ENCODE measurements around the gene SLC26A2.
"Not testable (repeated sequence)": the region's sequence is repeated elsewhere in the genome, so short reads cannot be mapped to it uniquely, and the experiment has no call there.

Gene SLC26A2

GRCh38 chr5:149942741-149943169 lies 17.8 kb upstream of the SLC26A2 start:
- not testable (repeated sequence) for H3K4me2 ChIP-seq (ENCODE audit: low read length, poor library complexity, severe bottlenecking); H2AFZ ChIP-seq (ENCODE audit: low read depth, low read length); H3K4me1 ChIP-seq (ENCODE audit: control insufficient read depth, insufficient read depth, low read depth, low read length); H4K8ac ChIP-seq (ENCODE audit: low read length); H2BK12ac ChIP-seq (ENCODE audit: low read length in 2 of 2); H3K4ac ChIP-seq (ENCODE audit: low read depth in 1 of 2, low read length in 2 of 2); H3K18ac ChIP-seq (ENCODE audit: low read depth in 1 of 2, low read length in 2 of 2); H2BK5ac ChIP-seq (ENCODE audit: low read depth, low read length, poor library complexity, severe bottlenecking); H3K9ac ChIP-seq (ENCODE audit: low read length); H3K23ac ChIP-seq (ENCODE audit: low read length in 2 of 2); H3K9me3 ChIP-seq (ENCODE audit: control insufficient read depth, low read length); H2AK5ac ChIP-seq (ENCODE audit: low read length, severe bottlenecking); H3K27ac ChIP-seq (ENCODE audit: low read length, poor library complexity, severe bottlenecking); H3K79me1 ChIP-seq (replicated peaks; ENCODE audit: low read length, poor library complexity, severe bottlenecking); H2BK15ac ChIP-seq (ENCODE audit: low read depth, poor library complexity, severe bottlenecking); H4K91ac ChIP-seq (ENCODE audit: low read length); H2BK120ac ChIP-seq (ENCODE audit: low read depth, low read length); H3K14ac ChIP-seq (ENCODE audit: low read length in 2 of 2); H3K36me3 ChIP-seq (ENCODE audit: control insufficient read depth in 1 of 2, insufficient read depth in 2 of 2, low read depth in 1 of 2, low read length in 2 of 2); H3K4me3 ChIP-seq (ENCODE audit: insufficient read depth in 1 of 2, low read depth in 1 of 2, low read length in 2 of 2); DNase-seq
- WGBS, result 68% methylated on average over 4 of the region's 4 CpGs
- peaks cover 0 to 29% of the 10 kb centered on the region in 2 experiments for H3K27me3 ChIP-seq (ENCODE audit: control insufficient read depth in 1 of 2, insufficient read depth in 1 of 2, low read length in 2 of 2)

- H3K27ac ChIP-seq (ENCODE audit: low read length, poor library complexity, severe bottlenecking); H3K14ac ChIP-seq (ENCODE audit: low read length in 2 of 2); H3K36me3 ChIP-seq (ENCODE audit: control insufficient read depth in 1 of 2, insufficient read depth in 2 of 2, low read depth in 1 of 2, low read length in 2 of 2); H3K23ac ChIP-seq (ENCODE audit: low read length in 2 of 2); H2AFZ ChIP-seq (ENCODE audit: low read depth, low read length); H2BK5ac ChIP-seq (ENCODE audit: low read depth, low read length, poor library complexity, severe bottlenecking); H3K18ac ChIP-seq (ENCODE audit: low read depth in 1 of 2, low read length in 2 of 2); H2BK120ac ChIP-seq (ENCODE audit: low read depth, low read length); H3K4me1 ChIP-seq (ENCODE audit: control insufficient read depth, insufficient read depth, low read depth, low read length); H2BK15ac ChIP-seq (ENCODE audit: low read depth, poor library complexity, severe bottlenecking); H3K79me1 ChIP-seq (replicated peaks; ENCODE audit: low read length, poor library complexity, severe bottlenecking); H3K9me3 ChIP-seq (ENCODE audit: control insufficient read depth, low read length); H2AK5ac ChIP-seq (ENCODE audit: low read length, severe bottlenecking); H3K9ac ChIP-seq (ENCODE audit: low read length); H3K4me3 ChIP-seq (ENCODE audit: insufficient read depth in 1 of 2, low read depth in 1 of 2, low read length in 2 of 2); DNase-seq; H3K4ac ChIP-seq (ENCODE audit: low read depth in 1 of 2, low read length in 2 of 2); H2BK12ac ChIP-seq (ENCODE audit: low read length in 2 of 2); H3K4me2 ChIP-seq (ENCODE audit: low read length, poor library complexity, severe bottlenecking): not testable (repeated sequence)
- 92% methylated on average over 5 of the region's 6 CpGs for WGBS
- Histone ChIP-seq H4K91ac (ENCODE audit: low read length) (peak overlapping the region; percentile 45), H4K8ac (ENCODE audit: low read length) (peak overlapping the region; percentile 9), H3K27me3 (ENCODE audit: control insufficient read depth in 1 of 2, insufficient read depth in 1 of 2, low read length in 2 of 2) (peaks cover 0 to 34% of the 10 kb centered on the region in 2 experiments)
Observed at GRCh38 chr5:149943177-149943949, 17.2 kb upstream of the SLC26A2 start.

- Histone ChIP-seq H4K91ac (ENCODE audit: low read length) (no peak within 1 kb of the TSS), H3K79me1 (replicated peaks; ENCODE audit: low read length, poor library complexity, severe bottlenecking) (no peaks in the 10 kb centered on the region), H3K9me3 (ENCODE audit: control insufficient read depth, low read length) (no peaks in the 10 kb centered on the region), H3K4me1 (ENCODE audit: control insufficient read depth, insufficient read depth, low read depth, low read length) (peaks cover 1% of the 10 kb centered on the region), H3K18ac (ENCODE audit: low read depth in 1 of 2, low read length in 2 of 2) (no peak within 1 kb of the TSS), H3K9ac (ENCODE audit: low read length) (no peak within 1 kb of the TSS), H3K14ac (ENCODE audit: low read length in 2 of 2) (peak within 1 kb of the TSS in 1 of 2 experiments; percentile 18), H3K4me2 (ENCODE audit: low read length, poor library complexity, severe bottlenecking) (no peak within 1 kb of the TSS), H3K27me3 (ENCODE audit: control insufficient read depth in 1 of 2, insufficient read depth in 1 of 2, low read length in 2 of 2) (peaks cover 0 to 46% of the 10 kb centered on the region in 2 experiments), H2AFZ (ENCODE audit: low read depth, low read length) (no peak within 1 kb of the TSS), H3K27ac (ENCODE audit: low read length, poor library complexity, severe bottlenecking) (no peak within 1 kb of the TSS), H3K4me3 (ENCODE audit: insufficient read depth in 1 of 2, low read depth in 1 of 2, low read length in 2 of 2) (no peak within 1 kb of the TSS), H3K36me3 (ENCODE audit: control insufficient read depth in 1 of 2, insufficient read depth in 2 of 2, low read depth in 1 of 2, low read length in 2 of 2) (no peaks in the 10 kb centered on the region), H2BK15ac (ENCODE audit: low read depth, poor library complexity, severe bottlenecking) (peak within 1 kb of the TSS; percentile 52), H3K23ac (ENCODE audit: low read length in 2 of 2) (no peak within 1 kb of the TSS), H2BK120ac (ENCODE audit: low read depth, low read length) (no peak within 1 kb of the TSS), H4K8ac (ENCODE audit: low read length) (no peak within 1 kb of the TSS), H2BK5ac (ENCODE audit: low read depth, low read length, poor library complexity, severe bottlenecking) (no peak within 1 kb of the TSS), H2BK12ac (ENCODE audit: low read length in 2 of 2) (no peak within 1 kb of the TSS), H3K4ac (ENCODE audit: low read depth in 1 of 2, low read length in 2 of 2) (no peak within 1 kb of the TSS), H2AK5ac (ENCODE audit: low read length, severe bottlenecking) (no peak within 1 kb of the TSS)
- WGBS, result 98% methylated on average over 2 of the region's 2 CpGs
- DNase-seq, result no peak
Observed at GRCh38 chr5:149944666-149945065, 15.9 kb upstream of the SLC26A2 start, which contains the start of gene PDE6A. Gene PDE6A, minus strand, starts transcription at chr5:149944793. Its CDS starts 120 bp downstream, at chr5:149944673.

GRCh38 chr5:149946118-149946517 lies 14.4 kb upstream of the SLC26A2 start:
- H3K4me2 ChIP-seq (ENCODE audit: low read length, poor library complexity, severe bottlenecking), result no peak overlapping the region
- DNase-seq, result no peak
- no peak overlapping the region for H4K8ac ChIP-seq (ENCODE audit: low read length)
- no peak overlapping the region for H2BK5ac ChIP-seq (ENCODE audit: low read depth, low read length, poor library complexity, severe bottlenecking)
- H2AFZ ChIP-seq (ENCODE audit: low read depth, low read length), result no peak overlapping the region
- no peak overlapping the region for H3K9ac ChIP-seq (ENCODE audit: low read length)
- H3K18ac ChIP-seq (ENCODE audit: low read depth in 1 of 2, low read length in 2 of 2), result no peak overlapping the region
- H3K36me3 ChIP-seq (ENCODE audit: control insufficient read depth in 1 of 2, insufficient read depth in 2 of 2, low read depth in 1 of 2, low read length in 2 of 2), result no peaks in the 10 kb centered on the region
- no peak overlapping the region for H2BK15ac ChIP-seq (ENCODE audit: low read depth, poor library complexity, severe bottlenecking)
- H3K23ac ChIP-seq (ENCODE audit: low read length in 2 of 2), result no peak overlapping the region
- no peak overlapping the region for H3K14ac ChIP-seq (ENCODE audit: low read length in 2 of 2)
- H3K4me3 ChIP-seq (ENCODE audit: insufficient read depth in 1 of 2, low read depth in 1 of 2, low read length in 2 of 2), result no peak overlapping the region
- H3K4me1 ChIP-seq (ENCODE audit: control insufficient read depth, insufficient read depth, low read depth, low read length), result peaks cover 1% of the 10 kb centered on the region
- H3K27me3 ChIP-seq (ENCODE audit: control insufficient read depth in 1 of 2, insufficient read depth in 1 of 2, low read length in 2 of 2), result peaks cover 0 to 50% of the 10 kb centered on the region in 2 experiments
- 63% methylated on average over 2 of the region's 3 CpGs for WGBS
- H4K91ac ChIP-seq (ENCODE audit: low read length), result no peak overlapping the region
- no peak overlapping the region for H2BK12ac ChIP-seq (ENCODE audit: low read length in 2 of 2)
- H2BK120ac ChIP-seq (ENCODE audit: low read depth, low read length), result no peak overlapping the region
- no peaks in the 10 kb centered on the region for H3K9me3 ChIP-seq (ENCODE audit: control insufficient read depth, low read length)
- no peak overlapping the region for H2AK5ac ChIP-seq (ENCODE audit: low read length, severe bottlenecking)
- no peak overlapping the region for H3K4ac ChIP-seq (ENCODE audit: low read depth in 1 of 2, low read length in 2 of 2)
- H3K79me1 ChIP-seq (replicated peaks; ENCODE audit: low read length, poor library complexity, severe bottlenecking), result no peaks in the 10 kb centered on the region
- no peak overlapping the region for H3K27ac ChIP-seq (ENCODE audit: low read length, poor library complexity, severe bottlenecking)

All from mesenchymal stem cell (in vitro differentiated cells and primary cell).